Natural killer cell (primary cell): ENCODE data around the gene OR4C6. TPM values are rescaled to one million over a fixed set of nuclear protein-coding genes. Genes with fewer than 3 reads are reported as not detected.

Experiments
- ATAC-seq, 3 donors: fragments of 150-1000 bp in 2 of 3; fragments of 200-7000 bp in 1 of 3; cut with Tn5 transposase; 1 replicate in 1 of 3; 2 replicates in 2 of 3; pipeline ENCODE4 v1.10.0; 2021; ENCODE audit warnings: mild to moderate bottlenecking in 2 of 3, moderate library complexity in 2 of 3
- DNase-seq, 2 donors: peaks; one replicate each; pipeline versions ENCODE4 v3.0.0 to v3.0.0-alpha.2; 2013 to 2021; ENCODE audit warnings: mixed read lengths in 1 of 2
- H3K27ac ChIP-seq: one replicate; pipeline ENCODE4 v1.5.1; 2013; ENCODE audit warnings: mild to moderate bottlenecking, low read length
- H3K27me3 ChIP-seq: one replicate; pipeline ENCODE4 v1.6.1; 2013; ENCODE audit warnings: low read length; ENCODE audit not compliant: control insufficient read depth, insufficient read depth
- H3K36me3 ChIP-seq: one replicate; pipeline ENCODE4 v1.6.1; 2013; ENCODE audit warnings: low read length; ENCODE audit not compliant: control insufficient read depth, insufficient read depth
- H3K4me1 ChIP-seq: one replicate; pipeline ENCODE4 v1.6.1; 2013; ENCODE audit warnings: low read length; ENCODE audit not compliant: control insufficient read depth, insufficient read depth
- H3K4me3 ChIP-seq: one replicate; pipeline ENCODE4 v1.5.1; 2013; ENCODE audit warnings: low read length
- H3K9me3 ChIP-seq: one replicate; pipeline ENCODE4 v1.6.1; 2013; ENCODE audit warnings: low read length; ENCODE audit not compliant: control insufficient read depth, insufficient read depth
- H3K27ac Mint-ChIP-seq, 2 donors: one replicate each; pipeline ENCODE4 v1.8.0; 2022; ENCODE audit warnings: mild to moderate bottlenecking in 2 of 2, mixed read lengths in 2 of 2, moderate library complexity in 1 of 2
- H3K27me3 Mint-ChIP-seq, 2 donors: one replicate each; pipeline ENCODE4 v1.8.0; 2022; ENCODE audit warnings: low read depth in 2 of 2, mixed read lengths in 2 of 2
- H3K36me3 Mint-ChIP-seq: one replicate; pipeline ENCODE4 v1.8.0; 2022; ENCODE audit warnings: mixed read lengths
- H3K4me1 Mint-ChIP-seq, 2 donors: one replicate each; pipeline ENCODE4 v1.8.0; 2022; ENCODE audit warnings: mixed read lengths in 2 of 2
- H3K4me3 Mint-ChIP-seq: one replicate; pipeline ENCODE4 v1.8.0; 2022; ENCODE audit warnings: mild to moderate bottlenecking, moderate library complexity, mixed read lengths
- H3K9me3 Mint-ChIP-seq, 2 donors: one replicate each; pipeline ENCODE4 v1.8.0; 2022; ENCODE audit warnings: mixed read lengths in 2 of 2
- WGBS: methylation state at CpG from one replicate; pipeline ENCODE4 v1.1.7; 2013; ENCODE audit warnings: missing lambda C conversion rate; ENCODE audit not compliant: insufficient coverage; 5-methylcytosine and 5-hydroxymethylcytosine counted together
- intact Hi-C: fragments of 100-400 bp; cut with micrococcal nuclease; formaldehyde crosslinking; loops from one replicate; pipeline ENCODE4 v1.14.2; 2022
- total RNA-seq, 4 donors: library from RNA; stranded (reverse); fragments of 120-200 nt in 1 of 4; gene quantifications; one replicate each; pipeline versions ENCODE4 v1.2.3 to v1.2.4, GENCODE V29; 2013 to 2022
- TF ChIP-seq, protein P1 (sequence below): fragments of 200-600 bp; IDR thresholded peaks from one replicate; pipeline ENCODE4 v1.8.0; 2022; ENCODE audit warnings: antibody characterized with exemption

The OR4C6 gene
- not detected for total RNA-seq
- not detected for total RNA-seq (2013)

DNA sequence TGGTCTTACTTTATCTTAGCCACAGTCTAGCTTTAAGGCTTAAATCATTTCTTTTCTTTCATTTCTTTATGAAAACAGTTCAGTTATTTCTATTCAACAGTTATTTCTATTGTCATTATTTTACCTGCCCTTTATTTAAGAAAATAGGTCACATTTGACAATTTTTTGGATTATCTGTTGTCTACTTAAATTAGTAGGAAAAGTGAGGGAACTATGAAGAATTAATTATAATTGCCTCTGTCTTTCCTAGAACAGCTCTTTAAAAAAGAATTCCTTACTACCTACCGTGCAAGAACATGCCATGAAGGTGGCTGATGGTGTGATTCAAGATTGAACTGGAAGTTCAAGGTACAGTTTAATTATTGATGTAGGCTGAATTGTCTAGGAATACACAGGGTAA, at the start of gene OR4C6:
OR4C6 (plus strand) TSS at position 301 of the 400 bp plus-strand sequence. CDS start 2,966 bp downstream, outside the sequence.
- no peak within 1 kb of the TSS for H3K4me3 ChIP-seq
- H3K9me3 Mint-ChIP-seq, result peaks cover 8 to 14% of the 10 kb centered on the region in 2 donors
- intact Hi-C loops, result no loop called here
- peaks cover 14% of the 10 kb centered on the region for H3K9me3 ChIP-seq
- H3K36me3 Mint-ChIP-seq, result no peaks in the 10 kb centered on the region
- no CpG with 5 or more reads among the region's 1 CpG for WGBS
- TF ChIP-seq, protein P1, sequence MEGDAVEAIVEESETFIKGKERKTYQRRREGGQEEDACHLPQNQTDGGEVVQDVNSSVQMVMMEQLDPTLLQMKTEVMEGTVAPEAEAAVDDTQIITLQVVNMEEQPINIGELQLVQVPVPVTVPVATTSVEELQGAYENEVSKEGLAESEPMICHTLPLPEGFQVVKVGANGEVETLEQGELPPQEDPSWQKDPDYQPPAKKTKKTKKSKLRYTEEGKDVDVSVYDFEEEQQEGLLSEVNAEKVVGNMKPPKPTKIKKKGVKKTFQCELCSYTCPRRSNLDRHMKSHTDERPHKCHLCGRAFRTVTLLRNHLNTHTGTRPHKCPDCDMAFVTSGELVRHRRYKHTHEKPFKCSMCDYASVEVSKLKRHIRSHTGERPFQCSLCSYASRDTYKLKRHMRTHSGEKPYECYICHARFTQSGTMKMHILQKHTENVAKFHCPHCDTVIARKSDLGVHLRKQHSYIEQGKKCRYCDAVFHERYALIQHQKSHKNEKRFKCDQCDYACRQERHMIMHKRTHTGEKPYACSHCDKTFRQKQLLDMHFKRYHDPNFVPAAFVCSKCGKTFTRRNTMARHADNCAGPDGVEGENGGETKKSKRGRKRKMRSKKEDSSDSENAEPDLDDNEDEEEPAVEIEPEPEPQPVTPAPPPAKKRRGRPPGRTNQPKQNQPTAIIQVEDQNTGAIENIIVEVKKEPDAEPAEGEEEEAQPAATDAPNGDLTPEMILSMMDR, result no peak
- no peaks in the 10 kb centered on the region for H3K36me3 ChIP-seq
- no peak within 1 kb of the TSS for H3K27ac ChIP-seq
- ATAC-seq (no peak), DNase-seq (no peak)
- H3K4me1 Mint-ChIP-seq, result no peaks in the 10 kb centered on the region
- no peaks in the 10 kb centered on the region for H3K27me3 ChIP-seq
- H3K27me3 Mint-ChIP-seq, result no peaks in the 10 kb centered on the region
- H3K4me3 Mint-ChIP-seq, result no peak within 1 kb of the TSS
- H3K4me1 ChIP-seq, result no peaks in the 10 kb centered on the region
- no peak within 1 kb of the TSS for H3K27ac Mint-ChIP-seq

GRCh38 chr11:55624531-55624930, 37.5 kb upstream of the OR4C6 start:
- Histone ChIP-seq H3K4me3 (no peak overlapping the region), H3K9me3 (peaks cover 11% of the 10 kb centered on the region), H3K36me3 (no peaks in the 10 kb centered on the region), H3K27me3 (no peaks in the 10 kb centered on the region), H3K27ac (no peak overlapping the region), H3K4me1 (no peaks in the 10 kb centered on the region)
- Mint-ChIP-seq H3K9me3 (peaks cover 13 to 21% of the 10 kb centered on the region in 2 donors), H3K4me1 (no peaks in the 10 kb centered on the region), H3K27ac (no peak overlapping the region), H3K4me3 (no peak overlapping the region), H3K27me3 (no peaks in the 10 kb centered on the region), H3K36me3 (peaks cover 8% of the 10 kb centered on the region)
- no peak for DNase-seq
- intact Hi-C loops, result no loop called here
- TF ChIP-seq, protein P1, result no peak
- ATAC-seq, result no peak
- 86% methylated on average over 1 of the region's 1 CpG for WGBS

GRCh38 chr11:55634813-55635212, 27.2 kb upstream of the OR4C6 start, which contains the start of gene OR4P4:
Gene OR4P4 (plus strand): TSS chr11:55635113.
- H3K9me3 ChIP-seq, result no peaks in the 10 kb centered on the region

More at GRCh38 chr11:55634813-55635212, 27.2 kb upstream of the OR4C6 start, which contains the start of gene OR4P4:
- no peak within 1 kb of the TSS for H3K27ac Mint-ChIP-seq
- H3K27me3 Mint-ChIP-seq, result no peaks in the 10 kb centered on the region
- H3K9me3 Mint-ChIP-seq, result peaks cover 4 to 38% of the 10 kb centered on the region in 2 donors
- H3K36me3 Mint-ChIP-seq, result no peaks in the 10 kb centered on the region
- intact Hi-C loops, result no loop called here
- Histone ChIP-seq H3K36me3 (no peaks in the 10 kb centered on the region), H3K4me3 (no peak within 1 kb of the TSS), H3K27ac (no peak within 1 kb of the TSS), H3K4me1 (no peaks in the 10 kb centered on the region), H3K27me3 (no peaks in the 10 kb centered on the region)
- no peak within 1 kb of the TSS for H3K4me3 Mint-ChIP-seq
- DNase-seq, result no peak
- no peaks in the 10 kb centered on the region for H3K4me1 Mint-ChIP-seq
- no peak for ATAC-seq
- TF ChIP-seq, protein P1, result no peak
- 56% methylated on average over 2 of the region's 3 CpGs for WGBS
